ENCODE results near the gene RPS27L. TPM values are rescaled to one million over a fixed set of nuclear protein-coding genes. Genes with fewer than 3 reads are reported as not detected.

RPS27L gene
- polyA plus RNA-seq, 1 experiment, result 171 TPM

GRCh38 chr15:63145426-63145825 lies 11.9 kb downstream of the RPS27L start:
- H3K36me3 ChIP-seq (ENCODE audit: control insufficient read depth, insufficient read depth, low read length), result peaks cover 7% of the 10 kb centered on the region
- ChIA-PET POLR2A (interaction anchor here (0.6 kb wide), 1 partner anchor 11 kb away, joined by 3 read pairs; no protein-coding TSS in a partner anchor), CTCF (no interaction called here)
- DNase-seq (ENCODE audit: low read depth), result no peak
- no peaks in the 10 kb centered on the region for H3K27me3 ChIP-seq (ENCODE audit: control insufficient read depth, insufficient read depth, low read length)
- no peak overlapping the region for H3K4me3 ChIP-seq (ENCODE audit: low read depth, low read length)
- TF ChIP-seq CTCF (IDR thresholded peaks at IDR 0.05; ENCODE audit: insufficient read depth, low read depth, low read length), result no peak

- no peak for TF ChIP-seq CTCF (IDR thresholded peaks at IDR 0.05; ENCODE audit: insufficient read depth, low read depth, low read length)
- Histone ChIP-seq H3K4me3 (ENCODE audit: low read depth, low read length) (no peak overlapping the region), H3K27me3 (ENCODE audit: control insufficient read depth, insufficient read depth, low read length) (no peaks in the 10 kb centered on the region), H3K36me3 (ENCODE audit: control insufficient read depth, insufficient read depth, low read length) (peaks cover 3% of the 10 kb centered on the region; the same call in 1 of the 2 replicates)
- CTCF ChIA-PET, result no interaction called here
- DNase-seq (ENCODE audit: low read depth), result no peak
- POLR2A ChIA-PET, result no interaction called here
Observed at GRCh38 chr15:63140936-63141335, 16.3 kb downstream of the RPS27L start.

GRCh38 chr15:63136742-63137141 lies 20.5 kb downstream of the RPS27L start:
- 0 out of 2 replicates have a peak, but pooled peaks cover 1% of the 10 kb centered on the region for H3K36me3 ChIP-seq (ENCODE audit: control insufficient read depth, insufficient read depth, low read length)
- TF ChIP-seq CTCF (IDR thresholded peaks at IDR 0.05; ENCODE audit: insufficient read depth, low read depth, low read length), result no peak
- no peak overlapping the region for H3K4me3 ChIP-seq (ENCODE audit: low read depth, low read length)
- no peaks in the 10 kb centered on the region for H3K27me3 ChIP-seq (ENCODE audit: control insufficient read depth, insufficient read depth, low read length)
- DNase-seq (ENCODE audit: low read depth), result no peak
- POLR2A ChIA-PET, result interaction anchor here (0.7 kb wide), 1 partner anchor 641 kb away, joined by 3 read pairs; no protein-coding TSS in a partner anchor
- CTCF ChIA-PET, result interaction anchor here (0.9 to 1.8 kb wide), 4 partner anchors 8 to 354 kb away, joined by 3 to 4 read pairs (median 4); no protein-coding TSS in a partner anchor

GRCh38 chr15:63135804-63136203 lies 21.5 kb downstream of the RPS27L start:
- Histone ChIP-seq H3K36me3 (ENCODE audit: control insufficient read depth, insufficient read depth, low read length) (peaks cover 2% of the 10 kb centered on the region; the same call in 1 of the 2 replicates), H3K4me3 (ENCODE audit: low read depth, low read length) (no peak overlapping the region), H3K27me3 (ENCODE audit: control insufficient read depth, insufficient read depth, low read length) (no peaks in the 10 kb centered on the region)
- CTCF ChIA-PET, result interaction anchor here (0.6 to 1.5 kb wide), 5 partner anchors 11 to 353 kb away, joined by 3 to 4 read pairs (median 3); no protein-coding TSS in a partner anchor
- TF ChIP-seq CTCF (IDR thresholded peaks at IDR 0.05; ENCODE audit: insufficient read depth, low read depth, low read length), result no peak
- POLR2A ChIA-PET, result interaction anchor here (0.6 to 1.2 kb wide), 2 partner anchors 8 to 14 kb away, joined by 7 to 19 read pairs; no protein-coding TSS in a partner anchor
- peak; percentile 74 for DNase-seq (ENCODE audit: low read depth)

GRCh38 chr15:63135281-63135680 lies 22.0 kb downstream of the RPS27L start:
- no peak for DNase-seq (ENCODE audit: low read depth)
- POLR2A ChIA-PET, result interaction anchor here (0.6 to 1.2 kb wide), 4 partner anchors 9 to 154 kb away, joined by 3 to 19 read pairs (median 5); no protein-coding TSS in a partner anchor
- H3K4me3 ChIP-seq (ENCODE audit: low read depth, low read length), result no peak overlapping the region

More at GRCh38 chr15:63135281-63135680, 22.0 kb downstream of the RPS27L start:
- CTCF ChIA-PET, result interaction anchor here (1.1 to 1.5 kb wide), 2 partner anchors 88 to 353 kb away, joined by 3 to 4 read pairs; no protein-coding TSS in a partner anchor
- no peak for TF ChIP-seq CTCF (IDR thresholded peaks at IDR 0.05; ENCODE audit: insufficient read depth, low read depth, low read length)
- Histone ChIP-seq H3K27me3 (ENCODE audit: control insufficient read depth, insufficient read depth, low read length) (no peaks in the 10 kb centered on the region), H3K36me3 (ENCODE audit: control insufficient read depth, insufficient read depth, low read length) (peaks cover 3% of the 10 kb centered on the region)
